Stimulated activated CD4-positive, alpha-beta T cell treated with anti-CD3 and anti-CD28 coated beads, Interleukin-15, amount 100 ng/mL, for 24 hours (primary cell): ENCODE measurements around the gene KCTD20.

Source experiments
- DNase-seq: peaks from one replicate; pipeline ENCODE4 v3.0.0-alpha.2; 2020

Gene KCTD20

GRCh38 chr6:36499918-36500317 is 57.1 kb downstream of the KCTD20 start:
- no peak for DNase-seq

GRCh38 chr6:36501686-36502085 is 58.9 kb downstream of the KCTD20 start:
- DNase-seq = no peak

GRCh38 chr6:36504181-36504580 is 61.4 kb downstream of the KCTD20 start:
- no peak for DNase-seq

- no peak for DNase-seq
Measured at GRCh38 chr6:36504982-36505381, 62.2 kb downstream of the KCTD20 start.

- no peak for DNase-seq
Measured at GRCh38 chr6:36505744-36506534, 63.1 kb downstream of the KCTD20 start.

GRCh38 chr6:36506611-36507010 is 63.8 kb downstream of the KCTD20 start:
- no peak for DNase-seq

- no peak for DNase-seq
Measured at GRCh38 chr6:36508532-36508931, 65.7 kb downstream of the KCTD20 start.

GRCh38 chr6:36510365-36510764 is 67.6 kb downstream of the KCTD20 start:
- DNase-seq = no peak

- DNase-seq = no peak
Measured at GRCh38 chr6:36514554-36515456, 72.0 kb downstream of the KCTD20 start.

GRCh38 chr6:36515844-36516243 is 73.0 kb downstream of the KCTD20 start:
- DNase-seq = no peak

GRCh38 chr6:36516559-36516958 is 73.8 kb downstream of the KCTD20 start:
- no peak for DNase-seq

GRCh38 chr6:36516988-36517387 is 74.2 kb downstream of the KCTD20 start:
- DNase-seq = no peak

- DNase-seq = no peak
Measured at GRCh38 chr6:36517408-36517807, 74.6 kb downstream of the KCTD20 start.

- no peak for DNase-seq
Measured at GRCh38 chr6:36519352-36519751, 76.6 kb downstream of the KCTD20 start.

- no peak for DNase-seq
Measured at GRCh38 chr6:36523451-36523850, 80.7 kb downstream of the KCTD20 start.

GRCh38 chr6:36523936-36524499 is 81.2 kb downstream of the KCTD20 start:
- DNase-seq = no peak

- DNase-seq = no peak
Measured at GRCh38 chr6:36524871-36525270, 82.1 kb downstream of the KCTD20 start.

- DNase-seq = no peak
Measured at GRCh38 chr6:36525346-36525745, 82.5 kb downstream of the KCTD20 start.

GRCh38 chr6:36526066-36526465 is 83.3 kb downstream of the KCTD20 start:
- no peak for DNase-seq

- DNase-seq = no peak
Measured at GRCh38 chr6:36533321-36533720, 90.5 kb downstream of the KCTD20 start.

- DNase-seq = no peak
Measured at GRCh38 chr6:36536873-36537547, 94.2 kb downstream of the KCTD20 start.

GRCh38 chr6:36539814-36540568 is 97.2 kb downstream of the KCTD20 start:
- DNase-seq = no peak
